AG09319 (cell line): ENCODE measurements around the gene TLR10.

Source experiments
- DNase-seq: peaks from one replicate; pipeline ENCODE4 v3.0.0-alpha.2; 2010; ENCODE audit warnings: low read depth; ENCODE audit errors: extremely low read depth
- TF ChIP-seq, protein P1 (sequence below): IDR thresholded peaks from 2 replicates; pipeline ENCODE4 v1.5.1; 2011; ENCODE audit warnings: low read depth, mild to moderate bottlenecking, inconsistent platforms, low read length, moderate library complexity

The TLR10 gene

DNA sequence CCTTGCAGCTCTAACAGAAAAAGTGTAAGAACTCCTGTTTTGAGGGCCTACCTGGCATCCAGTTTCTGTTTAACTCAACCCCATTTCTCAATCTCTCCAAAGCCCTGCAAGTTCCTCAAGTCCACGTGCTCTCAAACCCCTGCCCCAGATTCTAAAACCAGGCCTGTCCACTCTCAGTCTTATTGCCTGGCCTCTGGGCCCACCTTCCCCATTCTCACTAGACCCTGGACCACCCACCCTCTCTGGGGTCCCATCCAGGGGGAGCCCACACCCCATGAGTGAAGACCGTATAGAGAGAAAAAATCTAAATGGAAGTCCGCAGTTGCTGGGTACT lies 58.3 kb downstream of the TLR10 start:
- TF ChIP-seq, protein P1, sequence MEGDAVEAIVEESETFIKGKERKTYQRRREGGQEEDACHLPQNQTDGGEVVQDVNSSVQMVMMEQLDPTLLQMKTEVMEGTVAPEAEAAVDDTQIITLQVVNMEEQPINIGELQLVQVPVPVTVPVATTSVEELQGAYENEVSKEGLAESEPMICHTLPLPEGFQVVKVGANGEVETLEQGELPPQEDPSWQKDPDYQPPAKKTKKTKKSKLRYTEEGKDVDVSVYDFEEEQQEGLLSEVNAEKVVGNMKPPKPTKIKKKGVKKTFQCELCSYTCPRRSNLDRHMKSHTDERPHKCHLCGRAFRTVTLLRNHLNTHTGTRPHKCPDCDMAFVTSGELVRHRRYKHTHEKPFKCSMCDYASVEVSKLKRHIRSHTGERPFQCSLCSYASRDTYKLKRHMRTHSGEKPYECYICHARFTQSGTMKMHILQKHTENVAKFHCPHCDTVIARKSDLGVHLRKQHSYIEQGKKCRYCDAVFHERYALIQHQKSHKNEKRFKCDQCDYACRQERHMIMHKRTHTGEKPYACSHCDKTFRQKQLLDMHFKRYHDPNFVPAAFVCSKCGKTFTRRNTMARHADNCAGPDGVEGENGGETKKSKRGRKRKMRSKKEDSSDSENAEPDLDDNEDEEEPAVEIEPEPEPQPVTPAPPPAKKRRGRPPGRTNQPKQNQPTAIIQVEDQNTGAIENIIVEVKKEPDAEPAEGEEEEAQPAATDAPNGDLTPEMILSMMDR, result no peak
- DNase-seq, result no peak

DNA sequence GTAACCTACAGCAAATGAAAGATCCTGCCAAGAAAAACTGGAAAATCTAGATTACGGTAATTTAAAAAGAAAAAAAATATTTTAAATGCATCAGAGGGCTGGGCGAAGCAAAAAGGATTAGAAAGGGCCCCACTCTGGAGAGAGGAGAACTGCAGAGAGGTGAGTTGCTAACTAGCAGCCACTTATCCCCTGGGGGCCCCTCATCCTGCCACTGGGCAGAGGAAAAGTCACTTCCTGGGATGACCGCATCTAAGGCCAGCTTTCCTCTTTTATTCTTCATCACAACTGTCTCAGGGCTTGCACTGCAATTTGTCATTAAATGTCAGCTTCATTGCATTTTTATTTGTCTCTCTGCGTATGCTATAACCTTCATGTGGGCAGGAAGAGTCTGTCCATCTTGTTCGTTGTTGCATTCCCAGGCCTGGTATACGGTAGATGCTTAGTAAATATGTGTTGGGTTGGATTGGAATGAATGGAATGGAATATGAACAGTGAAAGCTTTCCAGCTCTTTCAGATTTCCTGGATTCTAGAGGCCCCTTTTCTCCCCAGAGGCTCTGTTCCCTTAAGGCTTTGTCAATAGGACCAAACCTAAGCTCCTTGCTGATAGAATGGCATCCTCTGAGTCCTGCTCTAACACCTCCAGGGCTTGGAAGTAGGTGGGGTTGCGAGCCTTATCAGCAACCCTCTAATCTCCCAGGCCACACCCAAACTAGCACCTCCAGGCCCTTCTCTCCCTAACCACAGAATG lies 58.9 kb downstream of the TLR10 start:
- DNase-seq, result no peak
- TF ChIP-seq, protein P1, result no peak

DNA sequence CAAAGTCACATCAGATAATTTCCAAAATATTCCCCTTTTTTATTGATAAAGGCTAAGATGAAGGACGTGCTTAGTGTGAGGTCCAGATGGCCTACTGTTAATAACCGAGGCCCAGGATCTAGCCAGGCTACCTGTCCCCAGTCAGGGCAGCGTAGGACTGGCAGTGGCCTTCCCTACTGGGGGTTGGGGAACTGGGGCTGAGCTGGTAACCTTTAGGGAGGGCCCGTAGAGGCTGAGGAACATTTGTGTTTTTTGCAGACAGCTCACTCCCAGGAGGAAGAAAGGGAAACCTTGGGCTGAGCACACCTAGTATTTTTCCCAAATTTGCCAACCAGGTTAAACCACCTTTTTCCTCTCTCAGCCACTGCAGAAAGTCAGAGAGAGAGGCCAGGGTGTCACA lies 59.7 kb downstream of the TLR10 start:
- TF ChIP-seq, protein P1, result no peak
- no peak for DNase-seq
